ENCODE data around the gene LMX1A.

The LMX1A gene

GRCh38 chr1:165325460-165326203, 30.9 kb downstream of the LMX1A start:
- no peak for DNase-seq
- H3K4me3 ChIP-seq (ENCODE audit: insufficient read depth, low read depth, low read length, poor library complexity, severe bottlenecking), result no peak overlapping the region
- H3K36me3 ChIP-seq (ENCODE audit: control insufficient read depth, insufficient read depth, low read length), result no peaks in the 10 kb centered on the region
- H3K27ac ChIP-seq (ENCODE audit: insufficient read depth, low read length, poor library complexity, severe bottlenecking), result no peak overlapping the region
- peaks cover 4% of the 10 kb centered on the region for H3K27me3 ChIP-seq (replicated peaks; ENCODE audit: control insufficient read depth, insufficient read depth, low read length, poor library complexity, severe bottlenecking)
- H3K4me1 ChIP-seq (ENCODE audit: control insufficient read depth, insufficient read depth, low read length, poor library complexity, severe bottlenecking), result no peaks in the 10 kb centered on the region
- no peaks in the 10 kb centered on the region for H3K9me3 ChIP-seq (ENCODE audit: control insufficient read depth, low read length)

DNA sequence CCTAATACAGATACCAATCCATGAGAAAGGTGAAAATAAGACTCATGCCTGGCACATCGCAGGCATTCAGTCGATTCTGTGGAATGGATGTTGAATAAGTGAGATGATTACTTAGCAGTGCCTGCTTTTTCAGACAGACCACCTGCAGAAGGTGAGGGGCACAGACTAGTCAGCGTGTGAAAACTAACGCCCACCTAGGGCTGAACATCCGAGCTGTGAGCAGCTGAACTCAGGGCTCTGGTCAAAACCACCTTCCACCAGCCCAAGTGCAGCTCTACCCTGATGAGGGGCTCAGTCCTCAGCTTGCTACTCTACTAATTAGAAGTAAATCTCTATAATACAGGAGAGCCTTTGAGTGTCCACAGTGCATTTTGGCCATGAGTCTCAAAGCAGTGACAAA, 32.5 kb downstream of the LMX1A start:
- DNase-seq, result no peak
- H3K4me1 ChIP-seq (ENCODE audit: control insufficient read depth, insufficient read depth, low read length, poor library complexity, severe bottlenecking), result no peaks in the 10 kb centered on the region
- no peak overlapping the region for H3K4me3 ChIP-seq (ENCODE audit: insufficient read depth, low read depth, low read length, poor library complexity, severe bottlenecking)
- H3K27me3 ChIP-seq (replicated peaks; ENCODE audit: control insufficient read depth, insufficient read depth, low read length, poor library complexity, severe bottlenecking), result peaks cover 4% of the 10 kb centered on the region
- H3K27ac ChIP-seq (ENCODE audit: insufficient read depth, low read length, poor library complexity, severe bottlenecking), result no peak overlapping the region
- H3K9me3 ChIP-seq (ENCODE audit: control insufficient read depth, low read length), result no peaks in the 10 kb centered on the region
- no peaks in the 10 kb centered on the region for H3K36me3 ChIP-seq (ENCODE audit: control insufficient read depth, insufficient read depth, low read length)

DNA sequence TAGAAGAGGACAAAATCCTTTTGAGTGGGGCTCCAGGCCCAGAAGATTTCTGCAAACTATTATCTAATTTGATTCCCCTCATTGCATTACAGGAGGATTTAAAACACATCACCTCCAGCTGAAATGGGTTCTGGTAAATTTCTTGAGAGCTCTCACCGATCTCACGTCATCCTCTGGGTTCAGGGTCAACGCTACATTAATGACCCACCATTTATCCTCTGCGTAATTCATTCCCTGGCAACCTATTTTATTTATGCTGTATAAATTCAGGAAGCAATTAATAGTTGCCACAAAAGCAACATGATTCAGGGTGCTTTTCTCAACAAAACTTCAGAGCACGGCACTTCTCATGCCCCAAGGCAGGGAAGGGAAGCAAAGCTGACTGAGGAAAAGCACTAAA, 38.9 kb downstream of the LMX1A start:
- Histone ChIP-seq H3K4me3 (ENCODE audit: insufficient read depth, low read depth, low read length, poor library complexity, severe bottlenecking) (no peak overlapping the region), H3K4me1 (ENCODE audit: control insufficient read depth, insufficient read depth, low read length, poor library complexity, severe bottlenecking) (no peaks in the 10 kb centered on the region)
- DNase-seq, result no peak

DNA sequence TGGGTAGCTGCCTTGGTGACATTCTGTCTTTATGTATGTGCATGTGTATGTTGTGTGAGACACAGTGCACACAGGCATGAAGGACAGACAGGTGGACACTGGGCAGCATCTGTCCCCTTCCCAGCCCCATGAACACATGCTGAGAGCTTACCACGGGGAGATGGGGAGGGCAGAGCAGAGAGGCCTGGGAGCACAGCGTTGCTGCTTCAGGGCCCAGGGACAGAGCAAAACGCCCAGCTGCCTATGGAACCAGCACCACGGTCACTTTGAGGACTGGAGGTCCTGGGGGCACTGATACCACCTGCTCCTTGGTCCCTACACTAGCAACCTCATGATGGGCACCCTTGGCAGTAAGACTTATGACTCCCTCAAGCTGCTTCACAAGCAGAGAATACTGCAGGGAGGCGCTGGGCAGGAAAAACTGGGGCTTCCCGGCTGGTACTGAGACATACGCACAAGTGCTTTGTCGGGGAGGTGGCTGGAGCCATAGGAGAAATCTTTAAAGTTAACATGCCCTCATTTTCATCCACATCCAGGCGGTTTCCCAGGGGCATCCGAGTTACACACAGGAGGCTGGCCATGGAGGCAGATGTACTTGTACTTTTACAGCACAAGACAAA, 40.3 kb downstream of the LMX1A start:
- H3K9me3 ChIP-seq (ENCODE audit: control insufficient read depth, low read length), result no peaks in the 10 kb centered on the region
- no peak overlapping the region for H3K4me3 ChIP-seq (ENCODE audit: insufficient read depth, low read depth, low read length, poor library complexity, severe bottlenecking)
- H3K27ac ChIP-seq (ENCODE audit: insufficient read depth, low read length, poor library complexity, severe bottlenecking), result no peak overlapping the region
- no peaks in the 10 kb centered on the region for H3K36me3 ChIP-seq (ENCODE audit: control insufficient read depth, insufficient read depth, low read length)
- H3K27me3 ChIP-seq (replicated peaks; ENCODE audit: control insufficient read depth, insufficient read depth, low read length, poor library complexity, severe bottlenecking), result peaks cover 6% of the 10 kb centered on the region
- H3K4me1 ChIP-seq (ENCODE audit: control insufficient read depth, insufficient read depth, low read length, poor library complexity, severe bottlenecking), result no peaks in the 10 kb centered on the region
- DNase-seq, result no peak

More for the DNA sequence above, 38.9 kb downstream of the LMX1A start:
- H3K36me3 ChIP-seq (ENCODE audit: control insufficient read depth, insufficient read depth, low read length), result no peaks in the 10 kb centered on the region
- no peaks in the 10 kb centered on the region for H3K9me3 ChIP-seq (ENCODE audit: control insufficient read depth, low read length)
- H3K27ac ChIP-seq (ENCODE audit: insufficient read depth, low read length, poor library complexity, severe bottlenecking), result no peak overlapping the region
- H3K27me3 ChIP-seq (replicated peaks; ENCODE audit: control insufficient read depth, insufficient read depth, low read length, poor library complexity, severe bottlenecking), result peaks cover 6% of the 10 kb centered on the region

- DNase-seq, result no peak
- Histone ChIP-seq H3K27me3 (replicated peaks; ENCODE audit: control insufficient read depth, insufficient read depth, low read length, poor library complexity, severe bottlenecking) (peaks cover 6% of the 10 kb centered on the region), H3K36me3 (ENCODE audit: control insufficient read depth, insufficient read depth, low read length) (no peaks in the 10 kb centered on the region), H3K27ac (ENCODE audit: insufficient read depth, low read length, poor library complexity, severe bottlenecking) (no peak overlapping the region), H3K4me3 (ENCODE audit: insufficient read depth, low read depth, low read length, poor library complexity, severe bottlenecking) (no peak overlapping the region), H3K9me3 (ENCODE audit: control insufficient read depth, low read length) (no peaks in the 10 kb centered on the region), H3K4me1 (ENCODE audit: control insufficient read depth, insufficient read depth, low read length, poor library complexity, severe bottlenecking) (no peaks in the 10 kb centered on the region)
Measured at GRCh38 chr1:165315481-165315880, 41.0 kb downstream of the LMX1A start.

DNA sequence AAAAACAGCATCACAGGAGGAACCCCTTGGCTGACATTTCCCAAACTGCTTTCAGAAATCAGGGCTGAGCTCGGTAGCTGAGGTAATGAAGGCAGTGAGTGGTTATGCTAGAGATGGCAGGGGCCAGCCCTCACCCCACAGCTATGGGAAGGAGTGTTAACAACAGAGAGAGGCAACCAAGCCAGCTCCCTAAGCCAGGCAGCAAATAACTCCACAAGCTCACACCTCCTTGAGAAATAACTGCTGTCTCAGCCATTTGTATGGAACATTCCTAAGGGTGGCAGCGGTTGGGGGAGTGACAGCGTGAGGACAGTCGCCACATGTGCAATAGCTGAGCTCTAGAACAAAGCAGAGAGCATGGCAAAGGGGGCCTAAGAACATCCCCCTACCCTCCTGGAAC, 42.6 kb downstream of the LMX1A start:
- H3K27ac ChIP-seq (ENCODE audit: insufficient read depth, low read length, poor library complexity, severe bottlenecking), result no peak overlapping the region
- H3K27me3 ChIP-seq (replicated peaks; ENCODE audit: control insufficient read depth, insufficient read depth, low read length, poor library complexity, severe bottlenecking), result peaks cover 6% of the 10 kb centered on the region
- H3K9me3 ChIP-seq (ENCODE audit: control insufficient read depth, low read length), result no peaks in the 10 kb centered on the region
- no peak overlapping the region for H3K4me3 ChIP-seq (ENCODE audit: insufficient read depth, low read depth, low read length, poor library complexity, severe bottlenecking)
- no peaks in the 10 kb centered on the region for H3K36me3 ChIP-seq (ENCODE audit: control insufficient read depth, insufficient read depth, low read length)
- no peak for DNase-seq
- no peaks in the 10 kb centered on the region for H3K4me1 ChIP-seq (ENCODE audit: control insufficient read depth, insufficient read depth, low read length, poor library complexity, severe bottlenecking)

GRCh38 chr1:165312591-165312990, 43.9 kb downstream of the LMX1A start:
- no peak for DNase-seq
- Histone ChIP-seq H3K9me3 (ENCODE audit: control insufficient read depth, low read length) (no peaks in the 10 kb centered on the region), H3K36me3 (ENCODE audit: control insufficient read depth, insufficient read depth, low read length) (no peaks in the 10 kb centered on the region), H3K4me1 (ENCODE audit: control insufficient read depth, insufficient read depth, low read length, poor library complexity, severe bottlenecking) (no peaks in the 10 kb centered on the region), H3K27me3 (replicated peaks; ENCODE audit: control insufficient read depth, insufficient read depth, low read length, poor library complexity, severe bottlenecking) (no peaks in the 10 kb centered on the region), H3K4me3 (ENCODE audit: insufficient read depth, low read depth, low read length, poor library complexity, severe bottlenecking) (no peak overlapping the region), H3K27ac (ENCODE audit: insufficient read depth, low read length, poor library complexity, severe bottlenecking) (no peak overlapping the region)

DNA sequence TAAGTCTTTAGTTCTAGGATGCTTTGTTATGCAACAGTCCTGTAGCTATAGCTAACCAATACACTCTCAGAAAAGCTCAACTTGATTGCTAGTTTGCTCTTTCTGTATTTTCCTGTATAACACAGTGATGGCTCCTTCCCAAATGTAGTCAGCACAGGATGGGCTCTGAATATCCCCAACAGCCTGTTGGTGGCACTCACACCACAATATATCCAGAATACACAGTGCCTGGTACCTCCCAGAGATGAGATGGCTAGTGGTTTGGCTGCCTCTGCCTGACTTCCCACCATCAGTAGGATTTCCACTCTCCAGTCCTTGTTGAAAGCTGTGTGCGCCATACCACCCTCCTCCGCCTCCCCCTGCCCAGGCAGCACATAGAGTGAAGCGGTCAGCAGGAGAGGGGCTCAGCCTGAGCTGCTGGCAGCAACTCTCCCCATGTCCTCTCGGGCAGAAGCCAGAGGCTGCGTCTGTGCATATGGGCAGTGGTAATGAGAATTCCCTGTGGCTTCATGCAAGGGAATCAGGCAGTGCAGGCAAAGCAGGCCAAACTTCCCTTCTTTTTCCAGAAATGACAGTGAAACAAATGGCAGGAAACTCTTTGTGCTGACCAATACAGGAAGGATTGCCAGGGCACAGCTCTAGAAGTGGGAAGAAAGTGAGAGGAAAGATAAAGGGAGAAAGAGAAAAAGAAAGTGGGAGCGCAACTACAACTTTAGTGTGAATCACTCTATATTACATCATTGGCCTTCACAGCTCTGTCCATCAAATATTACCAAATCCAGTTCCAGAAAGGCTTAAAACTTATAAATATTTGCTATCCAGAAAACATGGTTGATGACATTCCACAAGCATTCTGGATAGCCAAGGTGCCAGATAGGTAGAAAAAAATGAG, 49.7 kb downstream of the LMX1A start:
- Histone ChIP-seq H3K27me3 (replicated peaks; ENCODE audit: control insufficient read depth, insufficient read depth, low read length, poor library complexity, severe bottlenecking) (no peaks in the 10 kb centered on the region), H3K4me3 (ENCODE audit: insufficient read depth, low read depth, low read length, poor library complexity, severe bottlenecking) (no peak overlapping the region), H3K27ac (ENCODE audit: insufficient read depth, low read length, poor library complexity, severe bottlenecking) (no peak overlapping the region), H3K36me3 (ENCODE audit: control insufficient read depth, insufficient read depth, low read length) (no peaks in the 10 kb centered on the region), H3K9me3 (ENCODE audit: control insufficient read depth, low read length) (no peaks in the 10 kb centered on the region), H3K4me1 (ENCODE audit: control insufficient read depth, insufficient read depth, low read length, poor library complexity, severe bottlenecking) (no peaks in the 10 kb centered on the region)
- DNase-seq, result no peak

- no peak for DNase-seq
- Histone ChIP-seq H3K27me3 (replicated peaks; ENCODE audit: control insufficient read depth, insufficient read depth, low read length, poor library complexity, severe bottlenecking) (no peaks in the 10 kb centered on the region), H3K27ac (ENCODE audit: insufficient read depth, low read length, poor library complexity, severe bottlenecking) (no peak overlapping the region), H3K4me1 (ENCODE audit: control insufficient read depth, insufficient read depth, low read length, poor library complexity, severe bottlenecking) (no peaks in the 10 kb centered on the region), H3K4me3 (ENCODE audit: insufficient read depth, low read depth, low read length, poor library complexity, severe bottlenecking) (no peak overlapping the region), H3K36me3 (ENCODE audit: control insufficient read depth, insufficient read depth, low read length) (no peaks in the 10 kb centered on the region), H3K9me3 (ENCODE audit: control insufficient read depth, low read length) (no peaks in the 10 kb centered on the region)
Measured at GRCh38 chr1:165303386-165303785, 53.1 kb downstream of the LMX1A start.

Data from effector memory CD4-positive, alpha-beta T cell (primary cell).